Activated T-cell treated with anti-CD3 and anti-CD28 coated beads, Interleukin-2, amount 50 U/mL, for 24 hours (primary cell): ENCODE data around the gene TRAPPC4.
"Not testable (repeated sequence)": the region's sequence is repeated elsewhere in the genome, so short reads cannot be mapped to it uniquely, and the experiment has no call there.

ENCODE experiments used
- DNase-seq: peaks from one replicate; pipeline ENCODE4 v3.0.0-alpha.2; 2020
- H3K27ac Mint-ChIP-seq: 2 replicates; pipeline ENCODE4 v1.8.0; 2020; ENCODE audit warnings: mild to moderate bottlenecking, mixed read lengths
- H3K27me3 Mint-ChIP-seq: 2 replicates; pipeline ENCODE4 v1.8.0; 2020; ENCODE audit warnings: mixed read lengths
- H3K36me3 Mint-ChIP-seq: 2 replicates; pipeline ENCODE4 v1.8.0; 2020; ENCODE audit warnings: low read depth, mixed read lengths
- H3K4me1 Mint-ChIP-seq: 2 replicates; pipeline ENCODE4 v1.8.0; 2020; ENCODE audit warnings: low read depth, mixed read lengths
- H3K4me3 Mint-ChIP-seq: 2 replicates; pipeline ENCODE4 v1.8.0; 2020; ENCODE audit warnings: mild to moderate bottlenecking, moderate library complexity, mixed read lengths
- H3K9me3 Mint-ChIP-seq: 2 replicates; pipeline ENCODE4 v1.8.0; 2020; ENCODE audit warnings: mixed read lengths

TRAPPC4 gene

GRCh38 chr11:119018074-119018938, at the start of gene TRAPPC4, which contains the start of gene RPS25:
TRAPPC4 (plus strand) TSS chr11:119018766; CDS start chr11:119018796, 30 bp downstream.
RPS25 (minus strand) TSS chr11:119018343; CDS start chr11:119018284, 59 bp downstream.
- no peaks in the 10 kb centered on the region for H3K27me3 Mint-ChIP-seq
- no peaks in the 10 kb centered on the region for H3K9me3 Mint-ChIP-seq
- peaks cover 96% of the 10 kb centered on the region for H3K36me3 Mint-ChIP-seq
- DNase-seq: peak; percentile 94
- peak within 1 kb of the TSS; percentile 100 for H3K27ac Mint-ChIP-seq
- peak within 1 kb of the TSS; percentile 95 for H3K4me3 Mint-ChIP-seq
- peaks cover 59% of the 10 kb centered on the region for H3K4me1 Mint-ChIP-seq

- H3K27me3 Mint-ChIP-seq: peaks cover 18% of the 10 kb centered on the region
- H3K9me3 Mint-ChIP-seq, H3K36me3 Mint-ChIP-seq, H3K27ac Mint-ChIP-seq, DNase-seq, H3K4me3 Mint-ChIP-seq, H3K4me1 Mint-ChIP-seq: not testable (repeated sequence)
These were observed 49.1 kb upstream of the TRAPPC4 start for GRCh38 chr11:118969508-118969907.

GRCh38 chr11:118971646-118972045, 46.9 kb upstream of the TRAPPC4 start, which contains the start of gene FOXR1:
FOXR1 (plus strand) TSS chr11:118971761; CDS start chr11:118971932, 171 bp downstream.
- H3K27me3 Mint-ChIP-seq: peaks cover 22% of the 10 kb centered on the region
- no peak within 1 kb of the TSS for H3K4me3 Mint-ChIP-seq
- H3K36me3 Mint-ChIP-seq: no peaks in the 10 kb centered on the region
- no peaks in the 10 kb centered on the region for H3K4me1 Mint-ChIP-seq
- H3K27ac Mint-ChIP-seq: no peak within 1 kb of the TSS
- H3K9me3 Mint-ChIP-seq: no peaks in the 10 kb centered on the region
- DNase-seq: no peak

- no peak for DNase-seq
- Mint-ChIP-seq H3K36me3 (no peaks in the 10 kb centered on the region), H3K4me3 (no peak overlapping the region), H3K4me1 (no peaks in the 10 kb centered on the region), H3K27me3 (peaks cover 20% of the 10 kb centered on the region), H3K27ac (no peak overlapping the region), H3K9me3 (no peaks in the 10 kb centered on the region)
These were observed 44.6 kb upstream of the TRAPPC4 start for GRCh38 chr11:118973985-118974384.

GRCh38 chr11:118975771-118976709, 42.5 kb upstream of the TRAPPC4 start:
- Mint-ChIP-seq H3K27ac (no peak overlapping the region), H3K9me3 (no peaks in the 10 kb centered on the region)

GRCh38 chr11:118979434-118979833, 39.1 kb upstream of the TRAPPC4 start:
- Mint-ChIP-seq H3K27me3 (peaks cover 4% of the 10 kb centered on the region), H3K9me3 (no peaks in the 10 kb centered on the region), H3K36me3 (no peaks in the 10 kb centered on the region), H3K4me1 (no peaks in the 10 kb centered on the region), H3K27ac (no peak overlapping the region), H3K4me3 (no peak overlapping the region)
- no peak for DNase-seq

More at GRCh38 chr11:118975771-118976709, 42.5 kb upstream of the TRAPPC4 start:
- Mint-ChIP-seq H3K36me3 (no peaks in the 10 kb centered on the region), H3K4me3 (no peak overlapping the region), H3K27me3 (peaks cover 13% of the 10 kb centered on the region), H3K4me1 (no peaks in the 10 kb centered on the region)
- no peak for DNase-seq

GRCh38 chr11:118980191-118980881, 38.2 kb upstream of the TRAPPC4 start:
- no peak for DNase-seq
- H3K9me3 Mint-ChIP-seq: no peaks in the 10 kb centered on the region
- H3K36me3 Mint-ChIP-seq: no peaks in the 10 kb centered on the region
- no peaks in the 10 kb centered on the region for H3K27me3 Mint-ChIP-seq
- no peak overlapping the region for H3K27ac Mint-ChIP-seq
- H3K4me1 Mint-ChIP-seq: no peaks in the 10 kb centered on the region
- no peak overlapping the region for H3K4me3 Mint-ChIP-seq

GRCh38 chr11:118984337-118984736, 34.2 kb upstream of the TRAPPC4 start:
- H3K4me3 Mint-ChIP-seq, H3K4me1 Mint-ChIP-seq, H3K36me3 Mint-ChIP-seq, H3K27ac Mint-ChIP-seq, H3K9me3 Mint-ChIP-seq, DNase-seq, H3K27me3 Mint-ChIP-seq: not testable (repeated sequence)

- H3K36me3 Mint-ChIP-seq: no peaks in the 10 kb centered on the region
- no peaks in the 10 kb centered on the region for H3K27me3 Mint-ChIP-seq
- H3K9me3 Mint-ChIP-seq: no peaks in the 10 kb centered on the region
- H3K27ac Mint-ChIP-seq: no peak overlapping the region
- no peak for DNase-seq
- H3K4me3 Mint-ChIP-seq: no peak overlapping the region
- no peaks in the 10 kb centered on the region for H3K4me1 Mint-ChIP-seq
These were observed 33.7 kb upstream of the TRAPPC4 start for GRCh38 chr11:118984825-118985224.

- Mint-ChIP-seq H3K27me3 (no peaks in the 10 kb centered on the region), H3K9me3 (no peaks in the 10 kb centered on the region), H3K4me3 (no peak overlapping the region), H3K36me3 (peaks cover 10% of the 10 kb centered on the region), H3K4me1 (no peaks in the 10 kb centered on the region), H3K27ac (no peak overlapping the region)
- DNase-seq: no peak
These were observed 30.3 kb upstream of the TRAPPC4 start for GRCh38 chr11:118988280-118988679.

- H3K27me3 Mint-ChIP-seq, H3K4me1 Mint-ChIP-seq, H3K9me3 Mint-ChIP-seq, DNase-seq, H3K27ac Mint-ChIP-seq, H3K4me3 Mint-ChIP-seq: not testable (repeated sequence)
- peaks cover 24% of the 10 kb centered on the region for H3K36me3 Mint-ChIP-seq
These were observed 27.0 kb upstream of the TRAPPC4 start for GRCh38 chr11:118991486-118992038.

- Mint-ChIP-seq H3K4me3 (peak overlapping the region; percentile 100), H3K4me1 (peaks cover 37% of the 10 kb centered on the region), H3K27me3 (no peaks in the 10 kb centered on the region), H3K36me3 (peaks cover 69% of the 10 kb centered on the region), H3K9me3 (no peaks in the 10 kb centered on the region), H3K27ac (peak overlapping the region; percentile 96)
- peak; percentile 53 for DNase-seq
These were observed 21.5 kb upstream of the TRAPPC4 start for GRCh38 chr11:118996926-118997626.

- Mint-ChIP-seq H3K27me3 (no peaks in the 10 kb centered on the region), H3K4me3 (peak within 1 kb of the TSS; percentile 100), H3K4me1 (peaks cover 37% of the 10 kb centered on the region), H3K27ac (peak within 1 kb of the TSS; percentile 96), H3K9me3 (no peaks in the 10 kb centered on the region), H3K36me3 (peaks cover 77% of the 10 kb centered on the region)
- peak; percentile 97 for DNase-seq
These were observed 20.8 kb upstream of the TRAPPC4 start, which contains the start of gene CENATAC for GRCh38 chr11:118997627-118998387. CENATAC (plus strand) TSS chr11:118998138; CDS start chr11:118998198, 60 bp downstream.
